AG10803 (cell line): ENCODE results near the gene VOPP1.

ENCODE experiments used
- DNase-seq: peaks from one replicate; pipeline ENCODE4 v3.0.0; 2010; ENCODE audit warnings: low read depth
- H3K4me3 ChIP-seq: 2 replicates; pipeline ENCODE4 v1.5.1; 2011; ENCODE audit warnings: mild to moderate bottlenecking, low read length, control low read depth
- CTCF ChIP-seq: conservative IDR thresholded peaks from 2 replicates; pipeline ENCODE4 v1.5.1; 2011; ENCODE audit warnings: mild to moderate bottlenecking, low read length, control low read depth, inconsistent platforms

Gene VOPP1

GRCh38 chr7:55501611-55502010, 70.7 kb downstream of the VOPP1 start:
- no peak for TF ChIP-seq CTCF
- no peak for DNase-seq
- no peak overlapping the region for H3K4me3 ChIP-seq

- no peak overlapping the region for H3K4me3 ChIP-seq
- DNase-seq: no peak
- no peak for TF ChIP-seq CTCF
These were observed 72.1 kb downstream of the VOPP1 start for GRCh38 chr7:55500117-55500756.

GRCh38 chr7:55499591-55499990, 72.7 kb downstream of the VOPP1 start:
- DNase-seq: no peak
- H3K4me3 ChIP-seq: no peak overlapping the region
- TF ChIP-seq CTCF: no peak

- H3K4me3 ChIP-seq: no peak overlapping the region
- no peak for TF ChIP-seq CTCF
- no peak for DNase-seq
These were observed 73.5 kb downstream of the VOPP1 start for GRCh38 chr7:55498770-55499169.

- no peak overlapping the region for H3K4me3 ChIP-seq
- TF ChIP-seq CTCF: no peak
- no peak for DNase-seq
These were observed 74.2 kb downstream of the VOPP1 start for GRCh38 chr7:55498142-55498541.

- no peak for DNase-seq
- TF ChIP-seq CTCF: no peak
- no peak overlapping the region for H3K4me3 ChIP-seq
These were observed 74.8 kb downstream of the VOPP1 start for GRCh38 chr7:55497521-55497920.

GRCh38 chr7:55496906-55497305, 75.4 kb downstream of the VOPP1 start:
- H3K4me3 ChIP-seq: no peak overlapping the region
- no peak for TF ChIP-seq CTCF
- DNase-seq: no peak
